K562 (cell line): ENCODE data around the gene CDH19.

Source experiments
- CTCF ChIP-seq, 3 experiments: IDR thresholded peaks in 2 of 3; conservative IDR thresholded peaks in 1 of 3; 2 replicates each; pipeline ENCODE4 v1.5.1; 2011 to 2012; ENCODE audit warnings: low read length in 3 of 3, mild to moderate bottlenecking in 3 of 3, control low read depth in 2 of 3, improper control_type of control experiment in 1 of 3, inconsistent platforms in 1 of 3, low read depth in 1 of 3, mixed read lengths in 1 of 3, moderate library complexity in 1 of 3; ENCODE audit not compliant: insufficient read depth in 2 of 3
- KLF1 ChIP-seq: fragments of 450-650 bp; IDR thresholded peaks from 2 replicates; pipeline ENCODE4 v1.6.1; 2016; ENCODE audit warnings: missing genetic modification characterization, missing compliant biosample characterization
- MECOM ChIP-seq: fragments of 250-450 bp; sonication (Bioruptor Pico); IDR thresholded peaks from 2 replicates; pipeline ENCODE4 v1.8.0; 2022; ENCODE audit warnings: inconsistent platforms
- POLR2A ChIP-seq: fragments of 450-650 bp; conservative IDR thresholded peaks from 2 replicates; pipeline ENCODE4 v1.6.1; 2016
- RAD51 ChIP-seq: fragments of 450-650 bp; IDR thresholded peaks from 2 replicates; pipeline ENCODE4 v1.7.1; 2016; ENCODE audit warnings: low read depth, mild to moderate bottlenecking, borderline replicate concordance
- TAF1 ChIP-seq: IDR thresholded peaks from 2 replicates; pipeline ENCODE4 v1.6.1; 2011; ENCODE audit warnings: mild to moderate bottlenecking, low read length, moderate library complexity; ENCODE audit not compliant: insufficient read depth, control insufficient read depth, severe bottlenecking; ENCODE audit errors: extremely low read depth
- ZNF282 ChIP-seq: sonication (generic); formaldehyde crosslinking; IDR thresholded peaks from 2 replicates; pipeline ENCODE4 v1.8.1; 2023; ENCODE audit warnings: missing genetic modification reagents

- no peak for TF ChIP-seq CTCF (IDR thresholded peaks at IDR 0.05 in 2 of 3, conservative IDR thresholded peaks at IDR 0.05 in 1 of 3; ENCODE audit: insufficient read depth in 2 of 3, low read depth in 1 of 3, low read length in 3 of 3)
- TF ChIP-seq RAD51, result no peak
- no peak for TF ChIP-seq TAF1
- TF ChIP-seq POLR2A, result no peak
- TF ChIP-seq MECOM (CRISPR knock-in tag), result no peak
- TF ChIP-seq KLF1 (tag), result no peak
- no peak for TF ChIP-seq ZNF282
Measured at GRCh38 chr18:66548747-66549146, 55.1 kb downstream of the CDH19 start.
